Measurements from ENCODE around the gene FAM107A. TPM values are rescaled to one million over a fixed set of nuclear protein-coding genes. Genes with fewer than 3 reads are reported as not detected.

The FAM107A gene
- total and polyA plus RNA-seq, 8 donors, result 4.7 to 55.4 (median 19.9) TPM

DNA sequence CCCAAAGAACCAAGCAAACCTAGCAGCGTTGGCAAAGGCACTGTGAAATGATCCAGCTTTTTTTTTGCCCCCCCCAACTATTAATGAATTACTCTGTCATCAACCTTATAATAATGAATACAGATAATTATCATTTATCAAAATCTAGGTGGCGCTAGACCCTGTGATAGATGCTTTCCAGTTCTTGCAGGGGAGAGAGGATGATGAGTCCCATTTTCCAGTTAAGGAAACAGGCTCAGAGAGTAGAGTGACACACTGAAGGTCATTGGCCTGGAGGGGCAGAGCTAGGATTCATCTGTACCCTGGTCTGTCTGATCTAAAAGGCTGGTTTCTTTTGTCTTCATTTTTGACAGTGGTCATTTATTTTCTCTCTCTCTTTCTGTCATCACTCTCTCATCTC is 45.2 kb downstream of the FAM107A start:
- H3K36me3 ChIP-seq, result peaks cover 0 to 64% (median 22%) of the 10 kb centered on the region in 4 donors
- peaks cover 17 to 39% (median 33%) of the 10 kb centered on the region in 4 donors for H3K4me1 ChIP-seq
- no peak for TF ChIP-seq POLR2AphosphoS5 (IDR thresholded peaks at IDR 0.05)
- TF ChIP-seq POLR2A (IDR thresholded peaks at IDR 0.05), result no peak
- TF ChIP-seq, protein P1, sequence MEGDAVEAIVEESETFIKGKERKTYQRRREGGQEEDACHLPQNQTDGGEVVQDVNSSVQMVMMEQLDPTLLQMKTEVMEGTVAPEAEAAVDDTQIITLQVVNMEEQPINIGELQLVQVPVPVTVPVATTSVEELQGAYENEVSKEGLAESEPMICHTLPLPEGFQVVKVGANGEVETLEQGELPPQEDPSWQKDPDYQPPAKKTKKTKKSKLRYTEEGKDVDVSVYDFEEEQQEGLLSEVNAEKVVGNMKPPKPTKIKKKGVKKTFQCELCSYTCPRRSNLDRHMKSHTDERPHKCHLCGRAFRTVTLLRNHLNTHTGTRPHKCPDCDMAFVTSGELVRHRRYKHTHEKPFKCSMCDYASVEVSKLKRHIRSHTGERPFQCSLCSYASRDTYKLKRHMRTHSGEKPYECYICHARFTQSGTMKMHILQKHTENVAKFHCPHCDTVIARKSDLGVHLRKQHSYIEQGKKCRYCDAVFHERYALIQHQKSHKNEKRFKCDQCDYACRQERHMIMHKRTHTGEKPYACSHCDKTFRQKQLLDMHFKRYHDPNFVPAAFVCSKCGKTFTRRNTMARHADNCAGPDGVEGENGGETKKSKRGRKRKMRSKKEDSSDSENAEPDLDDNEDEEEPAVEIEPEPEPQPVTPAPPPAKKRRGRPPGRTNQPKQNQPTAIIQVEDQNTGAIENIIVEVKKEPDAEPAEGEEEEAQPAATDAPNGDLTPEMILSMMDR (IDR thresholded peaks at IDR 0.05), result no peak
- TF ChIP-seq EP300 (IDR thresholded peaks at IDR 0.05), result no peak
- H3K27ac ChIP-seq, result no peak overlapping the region
- H3K27me3 ChIP-seq, result no peaks in the 10 kb centered on the region
- no peak overlapping the region for H3K4me3 ChIP-seq
- intact Hi-C loops (cut with DNase I; ENCODE audit: low total_unique reads), result loop anchor here (5.0 kb wide), 1 partner anchor 40 kb away; the partner anchor contains the start of gene KCTD6
- no peak for DNase-seq
- H3K9me3 ChIP-seq, result no peaks in the 10 kb centered on the region
- 77 to 90% (median 88%) methylated on average over 2 of the region's 2 CpGs for WGBS, 5 donors

DNA sequence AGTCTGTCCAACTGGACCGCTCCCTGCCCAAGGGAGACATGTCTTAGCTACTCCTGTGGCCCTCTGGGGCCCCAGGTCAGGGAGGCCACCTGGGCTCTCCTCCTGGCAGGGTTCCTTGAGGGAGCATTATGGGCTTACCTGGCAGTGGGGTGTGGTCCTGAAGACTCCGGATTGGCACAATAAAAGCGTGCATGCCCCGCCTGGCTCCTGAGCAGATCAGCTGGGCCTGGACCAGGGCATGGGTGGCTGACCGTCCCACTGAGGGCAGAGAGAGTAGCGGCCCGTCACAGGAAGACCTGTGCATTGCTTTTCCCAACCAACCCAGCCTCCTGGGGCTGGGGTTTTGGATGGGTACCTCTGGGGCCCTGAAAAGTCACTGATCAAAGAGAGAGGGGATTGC is 45.6 kb downstream of the FAM107A start:
- peaks cover 0 to 68% (median 22%) of the 10 kb centered on the region in 4 donors for H3K36me3 ChIP-seq

DNA sequence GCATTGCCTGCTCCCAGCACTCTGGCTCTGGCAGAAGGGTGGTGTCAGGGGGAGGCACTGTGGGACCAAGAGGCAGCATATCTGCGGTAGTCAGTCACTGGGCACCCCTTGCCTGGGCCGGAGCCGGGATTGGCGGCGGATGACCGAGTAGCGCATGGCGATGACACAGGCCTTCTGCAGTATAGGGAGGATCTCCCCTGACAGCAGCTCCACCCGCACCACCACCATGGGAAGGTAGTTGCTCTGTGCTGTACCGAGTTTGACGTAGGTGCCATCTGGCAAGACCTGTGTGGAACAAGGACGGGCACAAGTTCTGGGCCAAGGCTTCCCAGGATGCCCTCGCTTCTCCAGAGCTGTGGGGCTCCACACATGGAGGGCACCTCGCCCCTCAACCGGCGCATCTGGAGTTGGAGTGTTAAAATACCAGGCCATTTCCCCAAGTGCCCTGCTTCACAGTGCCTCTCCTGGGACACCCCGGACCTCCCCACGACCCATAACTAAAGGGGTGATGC is 46.8 kb downstream of the FAM107A start:
- no peaks in the 10 kb centered on the region for H3K27me3 ChIP-seq
- H3K27ac ChIP-seq, result no peak overlapping the region
- DNase-seq, result no peak
- TF ChIP-seq, protein P1 (IDR thresholded peaks at IDR 0.05), result no peak
- no peak for TF ChIP-seq EP300 (IDR thresholded peaks at IDR 0.05)
- TF ChIP-seq POLR2AphosphoS5 (IDR thresholded peaks at IDR 0.05), result no peak
- no peak for TF ChIP-seq POLR2A (IDR thresholded peaks at IDR 0.05)
- H3K36me3 ChIP-seq, result peaks cover 0 to 79% (median 26%) of the 10 kb centered on the region in 4 donors
- WGBS, 5 donors, result 74 to 96% (median 93%) methylated on average over 5 to 18 of the region's 18 CpGs
- no peak overlapping the region for H3K4me3 ChIP-seq
- intact Hi-C loops (cut with DNase I; ENCODE audit: low total_unique reads), result loop anchor here (5.0 kb wide), 1 partner anchor 38 kb away; the partner anchor contains the start of gene KCTD6
- H3K4me1 ChIP-seq, result peaks cover 2 to 31% (median 18%) of the 10 kb centered on the region in 4 donors
- H3K9me3 ChIP-seq, result no peaks in the 10 kb centered on the region

More for the DNA sequence above, 45.6 kb downstream of the FAM107A start:
- 80 to 97% (median 92%) methylated on average over 6 to 7 of the region's 7 CpGs for WGBS, 5 donors
- TF ChIP-seq POLR2A (IDR thresholded peaks at IDR 0.05) (no peak), EP300 (IDR thresholded peaks at IDR 0.05) (no peak), POLR2AphosphoS5 (IDR thresholded peaks at IDR 0.05) (no peak)
- TF ChIP-seq, protein P1 (IDR thresholded peaks at IDR 0.05), result no peak
- DNase-seq, result no peak
- no peaks in the 10 kb centered on the region for H3K9me3 ChIP-seq
- H3K4me1 ChIP-seq, result peaks cover 13 to 38% (median 29%) of the 10 kb centered on the region in 4 donors
- H3K4me3 ChIP-seq, result no peak overlapping the region
- no peak overlapping the region for H3K27ac ChIP-seq
- H3K27me3 ChIP-seq, result no peaks in the 10 kb centered on the region
- intact Hi-C loops (cut with DNase I; ENCODE audit: low total_unique reads), result loop anchor here (5.0 kb wide), 1 partner anchor 39 kb away; the partner anchor contains the start of gene KCTD6

DNA sequence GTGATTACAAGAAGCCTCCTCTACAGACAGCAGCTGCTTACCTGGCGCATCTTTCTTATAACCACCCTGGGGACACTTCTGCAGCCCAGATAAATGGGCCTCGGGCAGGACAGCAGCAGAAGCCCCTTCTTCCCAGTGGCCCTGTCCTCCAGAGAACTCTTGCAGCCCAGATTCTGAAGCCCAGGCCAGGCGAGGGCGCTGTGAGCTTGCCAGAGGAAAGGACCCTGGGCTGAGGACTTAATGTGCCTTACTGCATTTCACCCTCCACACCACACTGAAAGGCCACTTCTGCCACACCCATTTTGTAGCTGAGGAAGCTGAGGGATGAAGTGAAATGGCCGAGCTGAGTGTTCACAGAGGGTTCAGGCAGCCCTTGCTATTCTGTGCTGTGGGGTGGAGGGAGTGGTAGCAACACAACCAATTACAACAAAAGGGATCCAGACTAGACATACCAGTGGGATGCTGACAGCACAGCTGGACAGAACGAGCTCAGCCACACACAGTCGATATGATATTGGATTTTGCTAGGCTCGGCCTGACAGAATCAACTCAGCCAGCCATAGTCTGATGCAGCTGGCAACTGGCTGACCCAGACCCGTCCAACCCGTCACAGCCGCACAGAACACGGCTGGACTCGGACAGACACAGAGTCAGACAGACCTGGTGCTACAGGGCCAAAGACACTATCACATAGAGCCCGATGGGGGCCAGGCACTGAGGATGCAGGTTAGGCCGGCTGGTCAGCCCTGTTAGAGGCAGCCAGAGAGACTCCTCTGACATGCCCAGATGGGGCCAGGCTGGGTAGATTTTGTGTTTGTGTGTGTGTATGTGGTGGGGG is 47.5 kb downstream of the FAM107A start:
- no peak for TF ChIP-seq POLR2A (IDR thresholded peaks at IDR 0.05)
- no peak for TF ChIP-seq EP300 (IDR thresholded peaks at IDR 0.05)
- TF ChIP-seq, protein P1 (IDR thresholded peaks at IDR 0.05), result no peak
- TF ChIP-seq POLR2AphosphoS5 (IDR thresholded peaks at IDR 0.05), result no peak
- H3K36me3 ChIP-seq, result peaks cover 0 to 86% (median 25%) of the 10 kb centered on the region in 4 donors
- H3K27me3 ChIP-seq, result no peaks in the 10 kb centered on the region
- H3K9me3 ChIP-seq, result no peaks in the 10 kb centered on the region
- no peak overlapping the region for H3K27ac ChIP-seq
- no peak overlapping the region for H3K4me3 ChIP-seq
- WGBS, 5 donors, result 77 to 90% (median 83%) methylated on average over 8 to 15 of the region's 15 CpGs
- peaks cover 0 to 26% (median 12%) of the 10 kb centered on the region in 4 donors for H3K4me1 ChIP-seq
- DNase-seq, result peak in 1 of 2 donors; percentile 43
- intact Hi-C loops (cut with DNase I; ENCODE audit: low total_unique reads), result loop anchor here (5.0 kb wide), 1 partner anchor 37 kb away; the partner anchor contains the start of gene KCTD6

Data from stomach (tissue), 9 donors.